Endothelial cell of umbilical vein (primary cell): ENCODE data around the gene IQCH. TPM values are rescaled to one million over a fixed set of nuclear protein-coding genes. Genes with fewer than 3 reads are reported as not detected.

Source experiments
- BruUV-seq: library from RNA; stranded (reverse); fragments of 400-500 nt; replicated peaks from 2 replicates; lab custom pipeline; 2021; lab: Mats Ljungman, UMichigan
- CTCF ChIA-PET: fragments of 300-600, 350-600 bp; sonication (Branson Sonifier 250); formaldehyde crosslinking; loops from one replicate; lab custom pipeline; 2021; ENCODE audit warnings: antibody characterized with exemption, inconsistent platforms; lab: Charles Lee
- POLR2A ChIA-PET: fragments of 300-600, 350-600 bp; sonication (Branson Sonifier 250); formaldehyde crosslinking; loops from one replicate; lab custom pipeline; 2021; ENCODE audit warnings: antibody characterized with exemption, inconsistent platforms; lab: Charles Lee
- DNase-seq: peaks from one replicate; pipeline ENCODE4 v3.0.0-alpha.2; 2011; ENCODE audit warnings: low read depth, low spot score
- FAIRE-seq: peaks from 2 replicates; lab custom pipeline; 2011; peaks lifted over from hg19 to GRCh38; lab: Jason Lieb, UNC
- H2AFZ ChIP-seq: 2 replicates; pipeline ENCODE4 v1.6.0; 2012; ENCODE audit warnings: low read depth, low read length, control low read depth, inconsistent platforms
- H3K27ac ChIP-seq: 2 replicates; pipeline ENCODE4 v1.5.1; 2011; ENCODE audit warnings: low read depth, mild to moderate bottlenecking, control low read depth, low read length, moderate library complexity; ENCODE audit not compliant: insufficient read depth
- H3K27me3 ChIP-seq, 2 experiments: 2 replicates each; pipeline versions ENCODE4 v1.6.0 to v1.6.1; 2011; ENCODE audit warnings: low read length in 2 of 2, mixed read lengths in 1 of 2; ENCODE audit not compliant: control insufficient read depth in 2 of 2, insufficient read depth in 2 of 2
- H3K36me3 ChIP-seq, 2 experiments: 2 replicates in 1 of 2; 3 replicates in 1 of 2; pipeline ENCODE4 v1.5.1; 2011; ENCODE audit warnings: low read length in 2 of 2, mild to moderate bottlenecking in 1 of 2, moderate library complexity in 1 of 2; ENCODE audit not compliant: control insufficient read depth in 2 of 2, insufficient read depth in 2 of 2; ENCODE audit errors: extremely low read depth in 1 of 2
- H3K4me1 ChIP-seq: 3 replicates; pipeline ENCODE4 v1.5.1; 2011; ENCODE audit warnings: mild to moderate bottlenecking, low read length; ENCODE audit not compliant: control insufficient read depth, insufficient read depth; ENCODE audit errors: extremely low read depth
- H3K4me2 ChIP-seq: 2 replicates; pipeline ENCODE4 v1.6.1; 2011; ENCODE audit warnings: low read length, control low read depth, mixed read lengths; ENCODE audit not compliant: insufficient read depth
- H3K4me3 ChIP-seq, 3 experiments: fragments of 200-600 bp in 1 of 3; sonication (generic), shearing (Covaris generic) in 1 of 3; replicated peaks in 1 of 3; 2 replicates each; pipeline ENCODE4 v1.5.1; 2011 to 2016; ENCODE audit warnings: control low read depth in 3 of 3, low read length in 3 of 3, mild to moderate bottlenecking in 2 of 3, inconsistent platforms in 1 of 3, low read depth in 1 of 3, moderate library complexity in 1 of 3; ENCODE audit not compliant: insufficient read depth in 1 of 3
- H3K79me2 ChIP-seq: 2 replicates; pipeline ENCODE4 v1.6.0; 2012; ENCODE audit warnings: low read length, inconsistent platforms; ENCODE audit not compliant: control insufficient read depth, insufficient read depth
- H3K9ac ChIP-seq: replicated peaks from 2 replicates; pipeline ENCODE3; 2011; ENCODE audit warnings: low read length, control low read depth; ENCODE audit not compliant: insufficient read depth; ENCODE audit errors: extremely low read depth
- H3K9me1 ChIP-seq: replicated peaks from 3 replicates; pipeline ENCODE4 v1.6.0; 2011; ENCODE audit warnings: mild to moderate bottlenecking, low read length; ENCODE audit not compliant: control insufficient read depth, insufficient read depth; ENCODE audit errors: extremely low read depth
- H3K9me3 ChIP-seq: replicated peaks from 2 replicates; pipeline ENCODE4 v1.5.1; 2012; ENCODE audit warnings: low read length, inconsistent platforms; ENCODE audit not compliant: control insufficient read depth, insufficient read depth
- H4K20me1 ChIP-seq: replicated peaks from 2 replicates; pipeline ENCODE3; 2011; ENCODE audit warnings: mild to moderate bottlenecking, low read length; ENCODE audit not compliant: control insufficient read depth, insufficient read depth; ENCODE audit errors: extremely low read depth
- EZH2 ChIP-seq: IDR thresholded peaks from 2 replicates; pipeline ENCODE4 v1.6.1; 2012; ENCODE audit warnings: borderline replicate concordance, low read depth, mild to moderate bottlenecking, moderate library complexity, low read length, inconsistent platforms; ENCODE audit not compliant: severe bottlenecking
- FOS ChIP-seq: IDR thresholded peaks from 2 replicates; pipeline ENCODE4 v1.6.1; 2011; ENCODE audit warnings: mild to moderate bottlenecking, low read length, moderate library complexity, borderline replicate concordance; ENCODE audit not compliant: insufficient read depth
- GATA2 ChIP-seq: IDR thresholded peaks from 2 replicates; pipeline ENCODE4 v1.7.0; 2011; ENCODE audit warnings: low read depth, mild to moderate bottlenecking, moderate library complexity, mixed read lengths, low read length; ENCODE audit not compliant: insufficient read length, insufficient read depth
- JUN ChIP-seq: IDR thresholded peaks from 2 replicates; pipeline ENCODE4 v1.6.1; 2011; ENCODE audit warnings: borderline replicate concordance, low read depth; ENCODE audit not compliant: insufficient read length, insufficient read depth
- MYC ChIP-seq: IDR thresholded peaks from one replicate; pipeline ENCODE4 v1.6.1; 2011; ENCODE audit warnings: mild to moderate bottlenecking, low read depth, low read length
- POLR2A ChIP-seq: IDR thresholded peaks from 2 replicates; pipeline ENCODE4 v1.6.1; 2012; ENCODE audit warnings: low read depth, mild to moderate bottlenecking, control low read depth, low read length
- POLR2AphosphoS5 ChIP-seq: IDR thresholded peaks from 2 replicates; pipeline ENCODE4 v1.6.1; 2012; ENCODE audit warnings: low read depth, mild to moderate bottlenecking, control low read depth, low read length, moderate library complexity; ENCODE audit not compliant: insufficient read depth
- dilution Hi-C: fragments of 300-500 bp; cut with MboI; formaldehyde crosslinking; loops from one replicate; pipeline ENCODE4 v1.15.0; 2019; ENCODE audit warnings: low sequenced_read_pairs; ENCODE audit not compliant: extremely low pct_ligation_motif_present
- intact Hi-C: fragments of 100-400 bp; cut with micrococcal nuclease; formaldehyde crosslinking; loops from one replicate; pipeline ENCODE4 v1.10.0; 2022
- polyA plus RNA-seq, 4 experiments: library from polyadenylated mRNA; depleted of rRNA in 3 of 4; stranded (reverse) in 3 of 4; unstranded in 1 of 4; fragments of >200 nt; gene quantifications; 2 replicates each; pipeline versions ENCODE4 v1.2.1 to v1.2.3, GENCODE V29; 2011 to 2012; ENCODE audit warnings: missing spikeins in 1 of 4
- total RNA-seq: library from RNA; stranded (reverse); gene quantifications from 2 replicates; pipeline ENCODE4 v1.2.3, GENCODE V29; 2021
- TF ChIP-seq, protein P1 (sequence below), 2 donors: IDR thresholded peaks; 1 replicate in 1 of 2; 2 replicates in 1 of 2; pipeline ENCODE4 v1.5.1; 2011; ENCODE audit warnings: low read length in 2 of 2, mild to moderate bottlenecking in 2 of 2, moderate library complexity in 2 of 2, control low read depth in 1 of 2, inconsistent platforms in 1 of 2, low read depth in 1 of 2; ENCODE audit not compliant: insufficient read depth in 1 of 2; ENCODE audit errors: extremely low read depth in 1 of 2
- TF ChIP-seq, protein P2 (sequence below): IDR thresholded peaks from 2 replicates; pipeline ENCODE4 v1.6.1; 2011; ENCODE audit not compliant: insufficient read depth, insufficient read length

Gene IQCH
- total and polyA plus RNA-seq, 2 donors (not counting 3 experiments of a cell fraction or from before 2014, with no cell fraction given), result 0.29 to 0.51 TPM

DNA sequence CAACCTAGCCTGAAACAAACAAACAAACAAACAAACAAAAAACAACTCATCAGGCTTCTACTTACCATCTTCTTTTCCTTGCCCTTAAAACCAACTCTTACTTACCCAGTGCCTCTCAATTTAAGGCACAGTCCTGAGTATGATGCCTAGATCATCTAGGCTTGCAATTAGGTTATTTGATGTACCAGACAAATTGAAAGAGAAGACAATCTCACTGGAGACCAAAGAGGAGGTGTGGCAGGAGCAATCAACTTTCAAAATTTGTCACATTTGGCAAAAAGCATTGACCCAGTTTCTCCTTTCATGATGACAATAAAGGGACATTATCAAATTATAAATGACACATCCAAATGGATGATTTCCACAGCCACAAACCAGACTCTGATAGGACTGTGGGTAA lies 36.2 kb upstream of the IQCH start:
- no peaks in the 10 kb centered on the region for H3K9me3 ChIP-seq
- TF ChIP-seq GATA2 (no peak), JUN (no peak), EZH2 (no peak), POLR2AphosphoS5 (no peak), FOS (no peak), POLR2A (no peak), MYC (no peak)
- TF ChIP-seq, protein P1, sequence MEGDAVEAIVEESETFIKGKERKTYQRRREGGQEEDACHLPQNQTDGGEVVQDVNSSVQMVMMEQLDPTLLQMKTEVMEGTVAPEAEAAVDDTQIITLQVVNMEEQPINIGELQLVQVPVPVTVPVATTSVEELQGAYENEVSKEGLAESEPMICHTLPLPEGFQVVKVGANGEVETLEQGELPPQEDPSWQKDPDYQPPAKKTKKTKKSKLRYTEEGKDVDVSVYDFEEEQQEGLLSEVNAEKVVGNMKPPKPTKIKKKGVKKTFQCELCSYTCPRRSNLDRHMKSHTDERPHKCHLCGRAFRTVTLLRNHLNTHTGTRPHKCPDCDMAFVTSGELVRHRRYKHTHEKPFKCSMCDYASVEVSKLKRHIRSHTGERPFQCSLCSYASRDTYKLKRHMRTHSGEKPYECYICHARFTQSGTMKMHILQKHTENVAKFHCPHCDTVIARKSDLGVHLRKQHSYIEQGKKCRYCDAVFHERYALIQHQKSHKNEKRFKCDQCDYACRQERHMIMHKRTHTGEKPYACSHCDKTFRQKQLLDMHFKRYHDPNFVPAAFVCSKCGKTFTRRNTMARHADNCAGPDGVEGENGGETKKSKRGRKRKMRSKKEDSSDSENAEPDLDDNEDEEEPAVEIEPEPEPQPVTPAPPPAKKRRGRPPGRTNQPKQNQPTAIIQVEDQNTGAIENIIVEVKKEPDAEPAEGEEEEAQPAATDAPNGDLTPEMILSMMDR (IDR thresholded peaks at IDR 0.05; ENCODE audit: extremely low read depth in 1 of 2, insufficient read depth in 1 of 2, low read depth in 1 of 2, low read length in 2 of 2), result no peak
- TF ChIP-seq, protein P2, sequence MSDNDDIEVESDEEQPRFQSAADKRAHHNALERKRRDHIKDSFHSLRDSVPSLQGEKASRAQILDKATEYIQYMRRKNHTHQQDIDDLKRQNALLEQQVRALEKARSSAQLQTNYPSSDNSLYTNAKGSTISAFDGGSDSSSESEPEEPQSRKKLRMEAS, result no peak
- H3K9ac ChIP-seq, result no peak overlapping the region
- H2AFZ ChIP-seq, result no peak overlapping the region
- POLR2A ChIA-PET, result no interaction called here
- intact Hi-C loops (no loop called here), dilution Hi-C loops (no loop called here)
- no peak overlapping the region for H3K27ac ChIP-seq
- H3K4me3 ChIP-seq, result no peak overlapping the region
- H3K9me1 ChIP-seq, result no peaks in the 10 kb centered on the region
- BruUV-seq, result no TSS peak
- H3K36me3 ChIP-seq, result peaks cover 0 to 3% of the 10 kb centered on the region in 2 experiments
- H3K4me2 ChIP-seq, result no peak overlapping the region
- no peaks in the 10 kb centered on the region for H3K4me1 ChIP-seq
- no peaks in the 10 kb centered on the region for H3K27me3 ChIP-seq
- H4K20me1 ChIP-seq, result no peaks in the 10 kb centered on the region
- FAIRE-seq (no peak), DNase-seq (no peak)
- no peaks in the 10 kb centered on the region for H3K79me2 ChIP-seq
- CTCF ChIA-PET, result no interaction called here
